ENCODE data around the gene PLXNB2.

DNA sequence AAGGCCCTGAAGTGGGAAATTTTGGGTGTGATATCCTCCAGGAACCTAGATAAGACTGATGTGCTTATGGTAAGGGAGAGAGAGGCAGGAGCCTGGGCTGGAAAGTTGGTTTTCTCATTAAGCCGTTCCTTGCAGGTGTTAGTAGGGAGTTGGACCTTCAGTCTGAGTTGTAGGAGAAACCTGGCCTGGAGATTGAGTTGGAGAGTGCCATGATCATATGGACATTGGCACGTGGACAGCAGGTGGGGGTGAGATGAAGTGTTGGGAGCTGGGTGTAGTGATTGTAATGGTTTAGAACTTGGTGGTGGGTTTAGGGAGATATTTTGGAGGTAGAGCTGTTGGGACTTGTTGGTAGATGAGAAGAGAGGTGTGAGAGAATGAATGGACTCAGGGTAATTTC lies 40.6 kb upstream of the PLXNB2 start:
- TF ChIP-seq, protein P1, sequence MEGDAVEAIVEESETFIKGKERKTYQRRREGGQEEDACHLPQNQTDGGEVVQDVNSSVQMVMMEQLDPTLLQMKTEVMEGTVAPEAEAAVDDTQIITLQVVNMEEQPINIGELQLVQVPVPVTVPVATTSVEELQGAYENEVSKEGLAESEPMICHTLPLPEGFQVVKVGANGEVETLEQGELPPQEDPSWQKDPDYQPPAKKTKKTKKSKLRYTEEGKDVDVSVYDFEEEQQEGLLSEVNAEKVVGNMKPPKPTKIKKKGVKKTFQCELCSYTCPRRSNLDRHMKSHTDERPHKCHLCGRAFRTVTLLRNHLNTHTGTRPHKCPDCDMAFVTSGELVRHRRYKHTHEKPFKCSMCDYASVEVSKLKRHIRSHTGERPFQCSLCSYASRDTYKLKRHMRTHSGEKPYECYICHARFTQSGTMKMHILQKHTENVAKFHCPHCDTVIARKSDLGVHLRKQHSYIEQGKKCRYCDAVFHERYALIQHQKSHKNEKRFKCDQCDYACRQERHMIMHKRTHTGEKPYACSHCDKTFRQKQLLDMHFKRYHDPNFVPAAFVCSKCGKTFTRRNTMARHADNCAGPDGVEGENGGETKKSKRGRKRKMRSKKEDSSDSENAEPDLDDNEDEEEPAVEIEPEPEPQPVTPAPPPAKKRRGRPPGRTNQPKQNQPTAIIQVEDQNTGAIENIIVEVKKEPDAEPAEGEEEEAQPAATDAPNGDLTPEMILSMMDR (IDR thresholded peaks at IDR 0.05): no peak
- TF ChIP-seq POLR2A (IDR thresholded peaks at IDR 0.05): no peak

Data from heart left ventricle (tissue), 13 donors.